Stimulated activated effector memory CD8-positive, alpha-beta T cell treated with anti-CD3 and anti-CD28 coated beads, Interleukin-12 subunit alpha, Interleukin-12 subunit beta, amount 100 ng/mL, for 72 hours (primary cell): ENCODE data around the gene ZNF804B.
A peak's percentile ranks its signal among the peaks of the same experiment; 100 is the strongest.

ENCODE experiments used
- ATAC-seq: fragments of 150-1000 bp; cut with Tn5 transposase; 2 replicates; pipeline ENCODE4 v1.10.0; 2021
- DNase-seq, 2 donors: peaks; one replicate each; pipeline ENCODE4 v3.0.0; 2021 to 2022; ENCODE audit warnings: low spot score in 2 of 2
- H3K27ac Mint-ChIP-seq: one replicate; pipeline ENCODE4 v1.8.0; 2022; ENCODE audit warnings: mild to moderate bottlenecking, mixed read lengths
- H3K36me3 Mint-ChIP-seq: one replicate; pipeline ENCODE4 v1.8.0; 2022; ENCODE audit warnings: mild to moderate bottlenecking, mixed read lengths
- H3K4me1 Mint-ChIP-seq: one replicate; pipeline ENCODE4 v1.8.0; 2022; ENCODE audit warnings: mixed read lengths
- H3K4me3 Mint-ChIP-seq: one replicate; pipeline ENCODE4 v1.8.0; 2022; ENCODE audit warnings: mild to moderate bottlenecking, mixed read lengths
- H3K9me3 Mint-ChIP-seq: one replicate; pipeline ENCODE4 v1.8.0; 2022; ENCODE audit warnings: mixed read lengths

The ZNF804B gene

GRCh38 chr7:88759230-88760135 lies at the start of gene ZNF804B:
Gene ZNF804B, plus strand, starts transcription at chr7:88759700. Its CDS starts 277 bp downstream, at chr7:88759977.
- no peak within 1 kb of the TSS for H3K27ac Mint-ChIP-seq
- ATAC-seq = peak; percentile 52
- H3K36me3 Mint-ChIP-seq = no peaks in the 10 kb centered on the region
- H3K4me1 Mint-ChIP-seq = no peaks in the 10 kb centered on the region
- no peak for DNase-seq
- H3K4me3 Mint-ChIP-seq = no peak within 1 kb of the TSS
- no peaks in the 10 kb centered on the region for H3K9me3 Mint-ChIP-seq

- no peak for ATAC-seq
Measured at GRCh38 chr7:88735920-88736319, 23.6 kb upstream of the ZNF804B start.

GRCh38 chr7:88737632-88738031 lies 21.9 kb upstream of the ZNF804B start:
- no peak for DNase-seq
- ATAC-seq = no peak
- Mint-ChIP-seq H3K4me3 (no peak overlapping the region), H3K36me3 (no peaks in the 10 kb centered on the region), H3K9me3 (peaks cover 4% of the 10 kb centered on the region), H3K27ac (no peak overlapping the region), H3K4me1 (no peaks in the 10 kb centered on the region)

More at GRCh38 chr7:88735920-88736319, 23.6 kb upstream of the ZNF804B start:
- DNase-seq = no peak
- Mint-ChIP-seq H3K4me3 (no peak overlapping the region), H3K36me3 (no peaks in the 10 kb centered on the region), H3K27ac (no peak overlapping the region), H3K9me3 (peaks cover 8% of the 10 kb centered on the region), H3K4me1 (no peaks in the 10 kb centered on the region)

GRCh38 chr7:88746126-88746525 lies 13.4 kb upstream of the ZNF804B start:
- Mint-ChIP-seq H3K27ac (no peak overlapping the region), H3K4me1 (no peaks in the 10 kb centered on the region), H3K36me3 (no peaks in the 10 kb centered on the region), H3K9me3 (peaks cover 2% of the 10 kb centered on the region), H3K4me3 (no peak overlapping the region)
- ATAC-seq (no peak), DNase-seq (no peak)

- ATAC-seq = no peak
Measured at GRCh38 chr7:88756802-88757201, 2.7 kb upstream of the ZNF804B start.

GRCh38 chr7:88757371-88757770 lies 2.1 kb upstream of the ZNF804B start:
- Mint-ChIP-seq H3K36me3 (no peaks in the 10 kb centered on the region), H3K9me3 (no peaks in the 10 kb centered on the region), H3K4me3 (no peak overlapping the region), H3K27ac (no peak overlapping the region), H3K4me1 (no peaks in the 10 kb centered on the region)
- ATAC-seq (no peak), DNase-seq (no peak)

More at GRCh38 chr7:88756802-88757201, 2.7 kb upstream of the ZNF804B start:
- no peak for DNase-seq
- Mint-ChIP-seq H3K9me3 (no peaks in the 10 kb centered on the region), H3K4me3 (no peak overlapping the region), H3K27ac (no peak overlapping the region), H3K36me3 (no peaks in the 10 kb centered on the region), H3K4me1 (no peaks in the 10 kb centered on the region)

GRCh38 chr7:88758381-88759229 lies 895 bp upstream of the ZNF804B start:
- DNase-seq = no peak

GRCh38 chr7:88760136-88760515 lies 626 bp downstream of the ZNF804B start:
- no peaks in the 10 kb centered on the region for H3K36me3 Mint-ChIP-seq
- no peak overlapping the region for H3K27ac Mint-ChIP-seq
- ATAC-seq (peak; percentile 8), DNase-seq (no peak)
- no peaks in the 10 kb centered on the region for H3K4me1 Mint-ChIP-seq
- H3K4me3 Mint-ChIP-seq = no peak overlapping the region
- H3K9me3 Mint-ChIP-seq = no peaks in the 10 kb centered on the region

More at GRCh38 chr7:88758381-88759229, 895 bp upstream of the ZNF804B start:
- Mint-ChIP-seq H3K4me3 (no peak overlapping the region), H3K27ac (no peak overlapping the region), H3K9me3 (no peaks in the 10 kb centered on the region), H3K36me3 (no peaks in the 10 kb centered on the region), H3K4me1 (no peaks in the 10 kb centered on the region)
- no peak for ATAC-seq

- Mint-ChIP-seq H3K4me1 (no peaks in the 10 kb centered on the region), H3K27ac (no peak overlapping the region), H3K36me3 (no peaks in the 10 kb centered on the region), H3K4me3 (no peak overlapping the region), H3K9me3 (no peaks in the 10 kb centered on the region)
- no peak for ATAC-seq
- DNase-seq = no peak
Measured at GRCh38 chr7:88761779-88762178, 2.3 kb downstream of the ZNF804B start.

- Mint-ChIP-seq H3K9me3 (peaks cover 9% of the 10 kb centered on the region), H3K4me1 (no peaks in the 10 kb centered on the region), H3K4me3 (no peak overlapping the region), H3K36me3 (no peaks in the 10 kb centered on the region), H3K27ac (no peak overlapping the region)
- ATAC-seq = no peak
- no peak for DNase-seq
Measured at GRCh38 chr7:88771417-88771816, 11.9 kb downstream of the ZNF804B start.

- ATAC-seq (no peak), DNase-seq (no peak)
- no peaks in the 10 kb centered on the region for H3K4me1 Mint-ChIP-seq
- peaks cover 5% of the 10 kb centered on the region for H3K9me3 Mint-ChIP-seq
- H3K27ac Mint-ChIP-seq = no peak overlapping the region
- H3K36me3 Mint-ChIP-seq = no peaks in the 10 kb centered on the region
- no peak overlapping the region for H3K4me3 Mint-ChIP-seq
Measured at GRCh38 chr7:88772776-88773175, 13.3 kb downstream of the ZNF804B start.

- H3K27ac Mint-ChIP-seq = no peak overlapping the region
- no peak for ATAC-seq
Measured at GRCh38 chr7:88775838-88776237, 16.3 kb downstream of the ZNF804B start.

GRCh38 chr7:88787777-88788176 lies 28.3 kb downstream of the ZNF804B start:
- peaks cover 6% of the 10 kb centered on the region for H3K9me3 Mint-ChIP-seq
- H3K27ac Mint-ChIP-seq = no peak overlapping the region
- ATAC-seq = no peak
- no peaks in the 10 kb centered on the region for H3K36me3 Mint-ChIP-seq
- no peak overlapping the region for H3K4me3 Mint-ChIP-seq
- no peak for DNase-seq
- no peaks in the 10 kb centered on the region for H3K4me1 Mint-ChIP-seq

More at GRCh38 chr7:88775838-88776237, 16.3 kb downstream of the ZNF804B start:
- DNase-seq = no peak
- no peak overlapping the region for H3K4me3 Mint-ChIP-seq
- no peaks in the 10 kb centered on the region for H3K36me3 Mint-ChIP-seq
- peaks cover 5% of the 10 kb centered on the region for H3K9me3 Mint-ChIP-seq
- H3K4me1 Mint-ChIP-seq = no peaks in the 10 kb centered on the region

- H3K4me3 Mint-ChIP-seq = no peak overlapping the region
- H3K4me1 Mint-ChIP-seq = no peaks in the 10 kb centered on the region
- H3K27ac Mint-ChIP-seq = no peak overlapping the region
- DNase-seq (no peak), ATAC-seq (no peak)
- H3K9me3 Mint-ChIP-seq = peaks cover 6% of the 10 kb centered on the region
- no peaks in the 10 kb centered on the region for H3K36me3 Mint-ChIP-seq
Measured at GRCh38 chr7:88789480-88790064, 30.1 kb downstream of the ZNF804B start.

GRCh38 chr7:88791891-88792290 lies 32.4 kb downstream of the ZNF804B start:
- DNase-seq (no peak), ATAC-seq (no peak)
- no peak overlapping the region for H3K4me3 Mint-ChIP-seq
- H3K4me1 Mint-ChIP-seq = no peaks in the 10 kb centered on the region
- H3K9me3 Mint-ChIP-seq = no peaks in the 10 kb centered on the region
- no peaks in the 10 kb centered on the region for H3K36me3 Mint-ChIP-seq
- H3K27ac Mint-ChIP-seq = no peak overlapping the region
